GM06990 (cell line): ENCODE results near the gene FRMD6.
"Not testable (repeated sequence)": the region's sequence is repeated elsewhere in the genome, so short reads cannot be mapped to it uniquely, and the experiment has no call there.

Experiments
- DNase-seq: peaks from one replicate; pipeline ENCODE4 v3.0.0-alpha.2; 2011; ENCODE audit not compliant: insufficient read length; ENCODE audit errors: extremely low read depth
- H3K27me3 ChIP-seq: replicated peaks from 2 replicates; pipeline ENCODE4 v1.6.0; 2011; ENCODE audit warnings: low read length; ENCODE audit not compliant: control insufficient read depth, insufficient read depth
- H3K36me3 ChIP-seq: 2 replicates; pipeline ENCODE4 v1.5.1; 2011; ENCODE audit warnings: low read length; ENCODE audit not compliant: control insufficient read depth, insufficient read depth
- H3K4me3 ChIP-seq: replicated peaks from 2 replicates; pipeline ENCODE4 v1.5.1; 2011; ENCODE audit warnings: low read depth, mild to moderate bottlenecking, control low read depth, low read length
- TF ChIP-seq, protein P1 (sequence below): IDR thresholded peaks from 2 replicates; pipeline ENCODE4 v1.5.1; 2011; ENCODE audit warnings: low read length, control low read depth, mild to moderate bottlenecking, inconsistent platforms; ENCODE audit not compliant: insufficient read depth, poor library complexity, severe bottlenecking

FRMD6 gene

DNA sequence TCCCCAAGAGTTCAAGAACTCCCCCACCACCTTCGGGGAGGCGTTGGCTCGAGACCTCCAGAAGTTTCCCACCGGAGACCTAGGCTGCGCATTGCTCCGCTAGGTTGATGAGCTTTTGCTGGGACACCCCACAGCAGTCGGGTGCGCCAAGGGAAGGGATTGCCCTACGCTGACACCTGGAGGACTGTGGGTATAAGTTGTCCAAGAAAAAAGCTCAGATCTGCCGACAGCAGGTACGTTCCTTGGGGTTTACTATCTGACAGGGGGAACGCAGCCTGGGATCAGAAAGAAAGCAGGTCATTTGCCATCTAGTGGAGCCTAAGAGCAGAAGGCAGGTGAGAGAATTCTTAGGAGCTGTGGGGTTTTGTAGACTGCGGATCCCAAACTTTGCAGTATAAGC, 98.8 kb downstream of the FRMD6 start:
- Histone ChIP-seq H3K4me3 (no peak overlapping the region), H3K36me3 (no peaks in the 10 kb centered on the region), H3K27me3 (no peaks in the 10 kb centered on the region)
- DNase-seq = no peak
- TF ChIP-seq, protein P1, sequence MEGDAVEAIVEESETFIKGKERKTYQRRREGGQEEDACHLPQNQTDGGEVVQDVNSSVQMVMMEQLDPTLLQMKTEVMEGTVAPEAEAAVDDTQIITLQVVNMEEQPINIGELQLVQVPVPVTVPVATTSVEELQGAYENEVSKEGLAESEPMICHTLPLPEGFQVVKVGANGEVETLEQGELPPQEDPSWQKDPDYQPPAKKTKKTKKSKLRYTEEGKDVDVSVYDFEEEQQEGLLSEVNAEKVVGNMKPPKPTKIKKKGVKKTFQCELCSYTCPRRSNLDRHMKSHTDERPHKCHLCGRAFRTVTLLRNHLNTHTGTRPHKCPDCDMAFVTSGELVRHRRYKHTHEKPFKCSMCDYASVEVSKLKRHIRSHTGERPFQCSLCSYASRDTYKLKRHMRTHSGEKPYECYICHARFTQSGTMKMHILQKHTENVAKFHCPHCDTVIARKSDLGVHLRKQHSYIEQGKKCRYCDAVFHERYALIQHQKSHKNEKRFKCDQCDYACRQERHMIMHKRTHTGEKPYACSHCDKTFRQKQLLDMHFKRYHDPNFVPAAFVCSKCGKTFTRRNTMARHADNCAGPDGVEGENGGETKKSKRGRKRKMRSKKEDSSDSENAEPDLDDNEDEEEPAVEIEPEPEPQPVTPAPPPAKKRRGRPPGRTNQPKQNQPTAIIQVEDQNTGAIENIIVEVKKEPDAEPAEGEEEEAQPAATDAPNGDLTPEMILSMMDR = no peak

DNA sequence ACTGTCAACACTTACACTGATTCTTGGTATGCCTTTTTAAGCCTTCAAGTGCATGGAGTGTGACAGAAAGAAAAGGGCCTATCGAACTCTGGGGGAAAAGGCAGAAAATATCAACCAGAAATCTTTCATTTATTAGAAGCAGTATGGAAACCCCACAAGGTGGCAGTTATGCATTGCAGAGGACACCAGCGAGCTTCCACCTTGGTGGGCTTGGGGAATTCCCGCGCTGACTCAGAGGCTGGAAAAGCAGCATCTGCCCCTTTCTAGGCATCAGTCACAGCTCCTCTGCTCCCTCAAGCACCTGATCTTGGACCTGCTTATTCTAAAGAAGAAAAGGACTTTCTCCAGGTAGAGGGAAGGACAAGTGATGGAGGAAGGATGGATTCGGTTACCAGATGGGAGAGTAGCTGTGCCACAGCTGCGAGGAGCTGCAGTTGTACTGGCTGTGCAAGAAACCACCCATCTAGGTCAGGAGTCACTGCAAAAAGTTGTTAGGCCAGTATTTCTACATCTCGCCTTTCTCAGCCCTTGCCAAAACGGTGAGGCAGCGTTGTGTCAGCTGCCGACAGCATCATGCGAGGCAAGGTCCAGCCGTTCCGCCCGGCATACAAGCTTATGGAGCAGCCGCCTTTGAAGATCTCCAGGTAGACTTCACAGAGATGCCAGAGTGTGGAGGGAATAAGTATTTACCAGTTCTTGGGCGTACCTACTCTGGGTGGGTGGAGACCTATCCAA, 100.1 kb downstream of the FRMD6 start:
- H3K36me3 ChIP-seq, H3K27me3 ChIP-seq, H3K4me3 ChIP-seq, DNase-seq: not testable (repeated sequence)

DNA sequence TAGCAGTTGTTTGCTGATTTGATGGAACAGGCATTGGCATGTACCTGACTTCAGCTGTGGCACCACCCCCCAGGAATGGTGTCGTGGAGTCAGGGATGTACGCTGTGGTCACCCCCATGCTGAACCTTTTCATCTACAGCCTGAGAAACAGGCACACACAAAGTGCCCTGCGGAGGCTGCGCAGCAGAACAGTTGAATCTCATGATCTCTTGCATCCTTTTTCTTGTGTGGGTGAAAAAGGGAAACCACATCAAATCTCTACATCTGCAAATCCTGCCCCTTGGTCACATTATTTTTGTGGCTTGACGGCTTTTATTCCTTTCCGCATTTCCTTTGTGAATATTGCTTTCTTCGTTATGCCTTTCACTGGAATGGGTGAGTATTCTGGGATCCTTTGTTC, 106.0 kb downstream of the FRMD6 start:
- H3K27me3 ChIP-seq, H3K36me3 ChIP-seq, H3K4me3 ChIP-seq, DNase-seq: not testable (repeated sequence)

DNA sequence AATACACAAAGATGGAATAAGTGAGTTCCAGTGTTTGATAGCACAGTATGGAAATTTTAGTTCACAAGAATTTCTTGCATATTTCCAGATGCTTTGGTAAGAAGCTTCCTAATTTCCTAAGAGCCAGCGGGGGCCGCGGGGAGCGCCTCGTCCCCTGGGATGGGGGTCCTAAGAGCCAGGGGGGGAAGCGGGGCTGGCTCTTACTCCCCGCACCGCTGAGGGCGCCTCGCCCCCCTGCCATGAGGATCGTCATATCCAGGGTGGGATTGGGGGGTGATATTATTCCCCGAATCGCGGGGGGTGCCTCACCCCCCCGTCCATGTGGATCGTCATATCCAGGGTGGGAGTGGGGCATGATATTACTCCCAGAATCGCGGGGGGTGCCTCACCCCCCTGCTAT, 108.2 kb downstream of the FRMD6 start:
- DNase-seq = no peak
- no peaks in the 10 kb centered on the region for H3K27me3 ChIP-seq
- TF ChIP-seq, protein P1 = no peak
- no peak overlapping the region for H3K4me3 ChIP-seq
- H3K36me3 ChIP-seq = no peaks in the 10 kb centered on the region

DNA sequence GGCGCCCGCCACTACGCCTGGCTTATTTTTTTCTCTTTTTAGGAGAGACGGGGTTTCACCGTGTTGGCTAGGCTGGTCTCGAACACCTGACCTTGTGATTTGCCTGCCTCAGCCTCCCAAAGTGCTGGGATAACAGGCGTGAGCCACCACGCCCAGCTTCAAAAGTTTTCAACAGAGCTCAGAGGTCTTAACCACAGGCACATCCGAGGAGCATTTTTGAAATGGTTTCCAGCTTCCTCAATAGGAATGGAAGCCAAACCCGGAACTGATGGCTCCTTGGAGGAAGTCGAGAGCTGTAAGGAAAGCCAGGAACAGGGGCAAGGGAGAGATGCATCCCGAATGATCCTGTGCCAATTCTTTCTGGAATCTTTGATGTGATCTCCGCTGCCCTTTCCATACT, 114.0 kb downstream of the FRMD6 start:
- not testable (repeated sequence) for DNase-seq, H3K4me3 ChIP-seq, H3K36me3 ChIP-seq, H3K27me3 ChIP-seq

DNA sequence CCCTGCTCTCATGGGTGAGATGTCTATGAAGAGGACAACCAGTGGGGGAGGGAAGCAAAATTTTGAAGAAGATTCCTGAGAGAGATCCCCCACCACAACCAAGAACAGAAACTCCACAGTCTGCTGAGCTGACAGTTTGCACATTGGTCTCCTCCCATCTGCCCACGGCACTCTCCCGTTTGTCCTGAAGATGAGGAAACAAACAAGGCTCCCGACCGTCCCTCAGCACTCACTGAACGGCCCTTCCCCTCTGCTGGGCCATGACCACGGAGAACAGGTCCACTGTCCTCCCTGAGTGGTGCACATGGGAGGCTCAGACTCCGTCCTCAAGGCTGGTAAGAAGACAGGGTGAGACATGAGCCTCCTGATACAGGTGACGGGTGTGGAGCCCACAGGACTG, 114.9 kb downstream of the FRMD6 start:
- not testable (repeated sequence) for H3K4me3 ChIP-seq, H3K36me3 ChIP-seq, DNase-seq

DNA sequence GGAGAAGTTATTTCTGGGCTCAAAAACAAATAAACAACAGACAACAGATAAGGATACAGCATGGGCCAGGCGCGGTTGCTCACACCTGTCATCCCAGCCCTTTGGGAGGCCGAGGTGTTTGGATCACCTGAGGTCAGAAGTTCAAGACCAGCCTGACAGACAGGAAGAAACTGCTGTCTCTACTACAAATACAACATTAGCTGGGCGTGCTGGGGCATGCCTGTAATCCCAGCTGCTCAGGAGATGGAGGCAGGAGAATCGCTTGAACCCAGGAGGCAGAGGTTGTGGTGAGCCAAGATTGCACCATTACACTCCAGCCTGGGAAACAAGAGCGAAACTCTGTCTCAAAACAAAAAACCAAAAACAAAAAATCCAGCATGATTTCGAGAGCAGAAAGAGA, 117.6 kb downstream of the FRMD6 start:
- not testable (repeated sequence) for DNase-seq

More for the DNA sequence above, 114.9 kb downstream of the FRMD6 start:
- not testable (repeated sequence) for H3K27me3 ChIP-seq

DNA sequence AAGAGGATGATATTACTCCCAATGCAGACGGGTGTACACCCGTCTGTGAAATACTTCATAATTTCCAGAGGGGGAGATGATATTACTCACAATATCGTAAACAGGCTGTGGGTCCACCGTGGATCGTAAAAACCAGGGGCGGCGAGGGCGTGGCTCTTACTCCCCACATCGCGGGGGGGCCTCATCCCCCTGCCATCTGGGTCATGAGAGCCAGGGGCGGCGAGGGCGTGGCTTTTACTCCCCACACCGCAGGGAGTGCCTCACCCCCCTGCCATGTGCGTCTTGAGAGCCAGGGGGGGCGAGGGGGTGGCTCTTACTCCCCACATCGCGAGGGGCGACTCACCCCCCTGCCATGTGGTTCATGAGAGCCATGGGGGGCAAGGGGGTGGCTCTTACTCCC, 122.5 kb downstream of the FRMD6 start:
- H3K4me3 ChIP-seq = no peak overlapping the region
- no peak for DNase-seq
- TF ChIP-seq, protein P1 = no peak

More for the DNA sequence above, 117.6 kb downstream of the FRMD6 start:
- not testable (repeated sequence) for H3K27me3 ChIP-seq, H3K36me3 ChIP-seq, H3K4me3 ChIP-seq

More for the DNA sequence above, 122.5 kb downstream of the FRMD6 start:
- Histone ChIP-seq H3K36me3 (no peaks in the 10 kb centered on the region), H3K27me3 (no peaks in the 10 kb centered on the region)
